HEK293 (cell line): ENCODE measurements around the gene FAM181A.

Experiments
- ZNF184 ChIP-seq: fragments of 450-650 bp; IDR thresholded peaks from 2 replicates; pipeline ENCODE4 v1.5.1; 2018; ENCODE audit warnings: missing biosample characterization, mild to moderate bottlenecking, missing genetic modification characterization
- ZNF239 ChIP-seq: fragments of 450-650 bp; formaldehyde crosslinking; IDR thresholded peaks from 2 replicates; pipeline ENCODE4 v1.5.1; 2016; ENCODE audit warnings: missing biosample characterization, missing genetic modification characterization

- TF ChIP-seq ZNF184 (tag by site-specific recombination) = no peak
- no peak for TF ChIP-seq ZNF239
These were observed 16.8 kb downstream of the FAM181A start for GRCh38 chr14:93943930-93944329.
